HG02852 (cell line): ENCODE results near the gene CREB5.
A peak's percentile ranks its signal among the peaks of the same experiment; 100 is the strongest.

ENCODE experiments used
- ATAC-seq: cut with Tn5 transposase; IDR thresholded peaks from one replicate; pipeline ENCODE4 v1.9.1; 2021; ENCODE audit warnings: mild to moderate bottlenecking, moderate library complexity; ENCODE audit not compliant: unreplicated experiment

CREB5 gene

GRCh38 chr7:28474640-28475039, 62.3 kb downstream of the CREB5 start:
- no peak for ATAC-seq

GRCh38 chr7:28477041-28477442, 64.7 kb downstream of the CREB5 start:
- ATAC-seq = no peak

GRCh38 chr7:28478656-28479055, 66.3 kb downstream of the CREB5 start:
- no peak for ATAC-seq

- ATAC-seq = peak; percentile 57
Measured at GRCh38 chr7:28479507-28479947, 67.2 kb downstream of the CREB5 start.

GRCh38 chr7:28480595-28480994, 68.3 kb downstream of the CREB5 start:
- no peak for ATAC-seq

- ATAC-seq = peak; percentile 81
Measured at GRCh38 chr7:28481091-28481926, 69.0 kb downstream of the CREB5 start.

- ATAC-seq = no peak
Measured at GRCh38 chr7:28483112-28483511, 70.8 kb downstream of the CREB5 start.

- ATAC-seq = no peak
Measured at GRCh38 chr7:28483908-28484605, 71.7 kb downstream of the CREB5 start.

GRCh38 chr7:28484606-28484935, 72.3 kb downstream of the CREB5 start:
- no peak for ATAC-seq

- no peak for ATAC-seq
Measured at GRCh38 chr7:28487487-28487886, 75.2 kb downstream of the CREB5 start.

GRCh38 chr7:28488061-28488791, 75.9 kb downstream of the CREB5 start:
- ATAC-seq = no peak

GRCh38 chr7:28490831-28491230, 78.5 kb downstream of the CREB5 start:
- ATAC-seq = no peak

GRCh38 chr7:28493477-28493876, 81.2 kb downstream of the CREB5 start:
- no peak for ATAC-seq

GRCh38 chr7:28497009-28497408, 84.7 kb downstream of the CREB5 start:
- ATAC-seq = no peak

GRCh38 chr7:28498636-28499035, 86.3 kb downstream of the CREB5 start:
- no peak for ATAC-seq

- ATAC-seq = no peak
Measured at GRCh38 chr7:28500138-28500537, 87.8 kb downstream of the CREB5 start.

- ATAC-seq = no peak
Measured at GRCh38 chr7:28502408-28502807, 90.1 kb downstream of the CREB5 start.

GRCh38 chr7:28503396-28503795, 91.1 kb downstream of the CREB5 start:
- ATAC-seq = no peak

- no peak for ATAC-seq
Measured at GRCh38 chr7:28505014-28505413, 92.7 kb downstream of the CREB5 start.

- ATAC-seq = no peak
Measured at GRCh38 chr7:28505867-28506266, 93.5 kb downstream of the CREB5 start.

GRCh38 chr7:28507525-28508282, 95.4 kb downstream of the CREB5 start:
- no peak for ATAC-seq
